ENCODE results near the gene VAMP8. TPM values are rescaled to one million over a fixed set of nuclear protein-coding genes. Genes with fewer than 3 reads are reported as not detected.
A peak's percentile ranks its signal among the peaks of the same experiment; 100 is the strongest.

The VAMP8 gene
- polyA plus RNA-seq, 3 donors: 260 to 761 (median 623) TPM

DNA sequence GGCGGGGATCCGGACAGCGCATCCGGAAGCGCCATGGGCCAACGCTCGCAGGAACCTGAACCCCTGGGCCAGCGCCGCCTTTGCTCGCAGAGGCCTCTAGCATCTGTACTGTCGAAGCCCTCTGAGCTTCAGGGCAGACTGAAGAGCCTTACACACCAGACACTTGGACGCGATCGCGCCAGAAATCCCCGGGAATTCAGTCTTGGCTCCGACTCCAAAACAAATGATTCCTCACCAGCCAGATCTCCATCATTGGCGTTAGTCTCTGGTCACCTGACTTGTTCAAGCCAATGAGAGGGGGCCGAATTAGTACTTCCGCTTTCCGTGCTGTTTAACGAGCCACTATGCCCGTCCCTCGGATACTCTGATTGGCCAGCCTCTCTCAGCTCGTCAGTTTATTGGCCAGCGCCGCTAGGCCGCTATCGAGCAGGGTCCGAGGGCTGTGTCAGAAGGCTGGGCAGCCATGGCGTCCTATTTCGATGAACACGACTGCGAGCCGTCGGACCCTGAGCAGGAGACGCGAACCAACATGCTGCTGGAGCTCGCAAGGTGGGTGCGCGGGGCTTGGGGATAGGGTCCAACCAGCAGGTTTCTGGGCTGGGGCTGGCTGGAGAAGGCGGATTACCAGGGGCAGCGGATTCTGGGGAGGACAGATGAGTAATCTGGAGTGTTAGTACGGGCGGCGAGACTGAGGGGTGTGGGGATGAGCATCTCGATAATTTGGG, 18.1 kb downstream of the VAMP8 start, which contains the start of gene RNF181:
Gene RNF181 (plus strand): TSS at position 445 of the 725 bp plus-strand sequence. CDS start 19 bp downstream, at position 464.
- WGBS (ENCODE audit: insufficient coverage): under 1% methylated on average over 47 of the region's 47 CpGs
- H3K27ac Mint-ChIP-seq: peak within 1 kb of the TSS; percentile 95 to 99 (median 97)
- intact Hi-C loops (cut with micrococcal nuclease): no loop called here
- H3K36me3 Mint-ChIP-seq: peaks cover 41 to 50% of the 10 kb centered on the region in 2 donors
- peak within 1 kb of the TSS; percentile 88 for H3K4me2 ChIP-seq (replicated peaks; ENCODE audit: extremely low read depth, low read length, poor library complexity, severe bottlenecking)
- H3K9ac ChIP-seq (ENCODE audit: insufficient read depth, low read length, poor library complexity, severe bottlenecking): peak within 1 kb of the TSS; percentile 92
- DNase-seq: peak; percentile 94 to 99 (median 96)
- H4K20me1 ChIP-seq (ENCODE audit: insufficient read depth, low read length): peaks cover 37% of the 10 kb centered on the region
- H3K4me1 ChIP-seq (ENCODE audit: control insufficient read depth in 1 of 2, insufficient read depth in 2 of 2, low read length in 2 of 2): peaks cover 41 to 47% of the 10 kb centered on the region in 2 donors
- H3K79me2 ChIP-seq (ENCODE audit: insufficient read depth, low read length): peaks cover 64% of the 10 kb centered on the region
- no peaks in the 10 kb centered on the region for H3K9me3 ChIP-seq (replicated peaks in 1 of 2; ENCODE audit: control insufficient read depth in 1 of 2, insufficient read depth in 1 of 2, low read length in 2 of 2)
- H3K4me3 ChIP-seq (replicated peaks in 1 of 3; ENCODE audit: low read depth in 2 of 3, low read length in 3 of 3): peak within 1 kb of the TSS; percentile 55 to 91 (median 89)
- peaks cover 0 to 2% (median 0%) of the 10 kb centered on the region in 7 donors for H3K9me3 Mint-ChIP-seq
- H3K27ac ChIP-seq (ENCODE audit: low read depth in 1 of 2, low read length in 2 of 2): peak within 1 kb of the TSS; percentile 81 to 94
- H3K36me3 ChIP-seq (replicated peaks in 1 of 2; ENCODE audit: control insufficient read depth in 1 of 2, insufficient read depth in 2 of 2, low read length in 2 of 2): peaks cover 27 to 41% of the 10 kb centered on the region in 2 donors
- H3K4me3 Mint-ChIP-seq: peak within 1 kb of the TSS; percentile 93 to 97
- peaks cover 0 to 8% (median 2%) of the 10 kb centered on the region in 3 donors for H3K27me3 Mint-ChIP-seq (ENCODE audit: low read depth in 3 of 3)
- peaks cover 47% of the 10 kb centered on the region for H3K4me1 Mint-ChIP-seq
- H3K27me3 ChIP-seq (ENCODE audit: control insufficient read depth in 2 of 2, insufficient read depth in 2 of 2, low read length in 2 of 2): no peaks in the 10 kb centered on the region
- peak within 1 kb of the TSS; percentile 92 for H2AFZ ChIP-seq (ENCODE audit: insufficient read depth, low read depth, low read length, poor library complexity, severe bottlenecking)
- no peak for TF ChIP-seq CTCF (IDR thresholded peaks at IDR 0.05)

DNA sequence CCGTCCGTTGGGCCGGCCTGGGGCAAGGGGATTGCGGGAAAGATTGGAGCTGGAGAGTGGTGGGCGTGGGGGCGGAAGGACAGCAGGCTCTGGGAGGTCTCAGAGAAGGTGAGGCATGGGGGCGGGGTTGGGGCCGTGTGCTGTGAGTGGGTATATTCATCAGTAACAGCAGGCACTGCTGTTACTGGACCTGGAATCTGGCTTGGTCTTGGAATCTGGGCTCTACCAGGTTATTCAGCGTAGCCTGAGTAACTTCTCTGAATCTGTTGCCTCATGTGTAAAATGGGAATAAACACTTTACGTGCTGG, 18.6 kb downstream of the VAMP8 start:
- Histone ChIP-seq H2AFZ (ENCODE audit: insufficient read depth, low read depth, low read length, poor library complexity, severe bottlenecking) (peak overlapping the region; percentile 92), H3K27ac (ENCODE audit: low read depth in 1 of 2, low read length in 2 of 2) (peak overlapping the region; percentile 81 to 94), H3K9ac (ENCODE audit: insufficient read depth, low read length, poor library complexity, severe bottlenecking) (peak overlapping the region; percentile 92), H3K4me1 (ENCODE audit: control insufficient read depth in 1 of 2, insufficient read depth in 2 of 2, low read length in 2 of 2) (peaks cover 36 to 43% of the 10 kb centered on the region in 2 donors), H3K4me3 (replicated peaks in 1 of 3; ENCODE audit: low read depth in 2 of 3, low read length in 3 of 3) (peak overlapping the region; percentile 55 to 91 (median 89)), H4K20me1 (ENCODE audit: insufficient read depth, low read length) (peaks cover 42% of the 10 kb centered on the region), H3K4me2 (replicated peaks; ENCODE audit: extremely low read depth, low read length, poor library complexity, severe bottlenecking) (peak overlapping the region; percentile 88), H3K9me3 (replicated peaks in 1 of 2; ENCODE audit: control insufficient read depth in 1 of 2, insufficient read depth in 1 of 2, low read length in 2 of 2) (no peaks in the 10 kb centered on the region), H3K36me3 (replicated peaks in 1 of 2; ENCODE audit: control insufficient read depth in 1 of 2, insufficient read depth in 2 of 2, low read length in 2 of 2) (peaks cover 27 to 41% of the 10 kb centered on the region in 2 donors), H3K79me2 (ENCODE audit: insufficient read depth, low read length) (peaks cover 64% of the 10 kb centered on the region), H3K27me3 (ENCODE audit: control insufficient read depth in 2 of 2, insufficient read depth in 2 of 2, low read length in 2 of 2) (no peaks in the 10 kb centered on the region)
- peaks cover 0 to 2% (median 0%) of the 10 kb centered on the region in 7 donors for H3K9me3 Mint-ChIP-seq
- peaks cover 0 to 8% (median 2%) of the 10 kb centered on the region in 3 donors for H3K27me3 Mint-ChIP-seq (ENCODE audit: low read depth in 3 of 3)
- intact Hi-C loops (cut with micrococcal nuclease): no loop called here
- H3K27ac Mint-ChIP-seq: peak overlapping the region; percentile 95 to 99 (median 97)
- H3K4me1 Mint-ChIP-seq: peaks cover 42% of the 10 kb centered on the region
- TF ChIP-seq CTCF (IDR thresholded peaks at IDR 0.05): no peak
- DNase-seq: no peak
- peak overlapping the region; percentile 93 to 96 for H3K4me3 Mint-ChIP-seq
- 0% methylated on average over 7 of the region's 10 CpGs for WGBS (ENCODE audit: insufficient coverage)
- peaks cover 41 to 50% of the 10 kb centered on the region in 2 donors for H3K36me3 Mint-ChIP-seq

Measured in CD14-positive monocyte (primary cell).